ENCODE measurements around the gene DAPK2. TPM values are rescaled to one million over a fixed set of nuclear protein-coding genes. Genes with fewer than 3 reads are reported as not detected.

The DAPK2 gene
- polyA plus RNA-seq, 1 donor = 5.1 TPM

DNA sequence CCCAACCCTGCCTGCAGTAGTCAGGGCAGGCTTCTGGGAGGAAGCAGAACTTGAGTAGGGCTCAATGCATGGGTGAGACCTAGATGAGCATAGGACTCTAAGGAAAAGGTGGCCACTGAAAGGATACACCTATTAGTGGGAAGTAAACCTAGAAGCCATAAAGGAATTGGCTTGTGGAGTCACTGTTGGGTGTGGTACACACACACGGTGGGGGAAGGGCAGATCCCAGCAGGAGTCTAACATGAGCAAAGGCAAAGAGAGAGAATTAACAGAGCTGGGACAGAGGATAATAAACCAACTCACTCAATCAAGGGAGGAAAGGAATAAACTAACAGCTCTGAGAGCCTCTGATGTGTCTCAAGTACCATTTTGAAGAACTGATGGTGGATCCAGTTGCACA, 23.1 kb downstream of the DAPK2 start:
- DNase-seq = no peak

DNA sequence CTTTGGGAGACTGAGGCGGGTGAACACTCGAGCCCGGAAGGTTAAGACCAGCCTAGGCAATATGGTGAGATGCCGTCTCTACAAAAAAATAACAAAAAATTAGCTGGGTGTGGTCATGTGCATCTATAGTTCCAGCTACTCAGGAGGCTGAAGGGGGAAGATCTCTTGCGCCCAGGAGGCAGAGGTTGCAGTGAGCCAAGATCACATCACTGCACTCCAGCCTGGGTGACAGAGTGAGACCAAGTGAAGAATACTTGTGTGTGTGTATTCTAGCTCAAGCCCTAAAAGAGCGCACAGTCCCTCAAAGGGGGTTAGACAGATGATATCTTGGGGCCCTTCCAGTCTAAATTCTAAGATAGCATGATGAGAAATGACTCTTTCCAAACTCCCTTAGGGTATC, 23.7 kb downstream of the DAPK2 start:
- DNase-seq = no peak

DNA sequence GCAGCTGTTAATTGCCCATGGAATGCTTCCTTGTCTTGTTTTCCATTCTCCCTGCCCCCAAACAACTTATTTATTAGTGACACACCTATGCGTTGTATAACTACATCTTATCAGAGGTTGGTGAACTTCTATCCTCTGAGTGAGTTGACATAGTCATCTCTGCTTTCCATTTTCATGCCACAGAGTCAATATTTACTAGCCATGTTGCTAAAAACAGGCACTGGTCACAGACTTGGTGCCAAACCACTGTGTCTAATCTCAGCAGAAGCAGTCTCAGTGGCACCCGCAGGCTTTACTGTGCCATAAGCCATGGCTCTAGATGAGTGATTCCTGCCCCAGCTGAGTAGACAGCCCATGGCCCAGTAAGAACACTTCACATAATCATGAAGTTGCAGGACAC, 26.5 kb downstream of the DAPK2 start:
- no peak for DNase-seq

- no peak for DNase-seq
Observed at GRCh38 chr15:64017591-64018163, 28.6 kb downstream of the DAPK2 start.

DNA sequence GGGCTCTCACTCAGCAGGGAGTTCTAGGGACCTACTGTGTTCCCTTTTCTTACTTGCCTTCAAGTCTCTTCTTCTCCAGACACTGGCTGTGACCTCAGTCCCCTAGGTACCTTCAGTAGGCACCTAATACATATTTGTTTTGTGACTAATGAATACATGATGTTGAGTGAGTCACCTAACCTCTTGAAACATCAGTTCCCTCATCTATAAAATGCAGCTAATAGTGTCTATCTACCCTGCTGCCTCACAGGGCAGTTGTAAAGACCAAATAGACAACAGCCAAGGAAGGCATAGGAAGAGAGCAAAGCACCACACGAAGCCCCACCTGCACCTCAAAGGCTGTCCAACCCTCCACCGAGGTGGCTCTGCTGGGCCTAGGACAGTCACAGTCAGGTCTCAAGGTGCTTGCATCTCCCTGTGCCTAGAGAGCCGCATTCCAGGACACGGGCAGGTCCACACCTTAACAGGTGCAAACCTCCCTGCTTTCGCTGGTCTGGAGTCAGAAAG, 29.1 kb downstream of the DAPK2 start:
- DNase-seq = no peak

DNA sequence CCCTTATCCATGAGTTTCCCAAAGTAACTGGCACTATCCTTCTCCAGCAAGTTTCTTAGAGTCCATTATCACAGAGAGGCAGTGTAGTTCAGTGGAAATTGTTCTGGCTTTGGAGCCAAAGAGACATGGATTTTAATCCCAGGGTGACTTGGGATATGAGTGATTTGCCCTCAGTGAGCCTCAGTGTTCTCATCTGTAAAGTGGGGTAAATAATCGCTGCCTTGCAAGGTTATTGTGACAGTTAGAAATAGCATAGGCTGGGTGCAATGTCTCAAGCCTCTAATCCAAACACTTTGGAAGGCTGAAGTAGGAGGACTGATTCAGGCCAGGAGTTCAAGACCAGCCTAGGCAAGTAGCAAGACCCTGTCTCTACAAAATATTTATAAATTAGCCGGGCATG, 30.0 kb downstream of the DAPK2 start:
- DNase-seq = no peak

GRCh38 chr15:64014995-64015394, 31.3 kb downstream of the DAPK2 start:
- no peak for DNase-seq

- no peak for DNase-seq
Observed at GRCh38 chr15:64013179-64014062, 32.9 kb downstream of the DAPK2 start.

DNA sequence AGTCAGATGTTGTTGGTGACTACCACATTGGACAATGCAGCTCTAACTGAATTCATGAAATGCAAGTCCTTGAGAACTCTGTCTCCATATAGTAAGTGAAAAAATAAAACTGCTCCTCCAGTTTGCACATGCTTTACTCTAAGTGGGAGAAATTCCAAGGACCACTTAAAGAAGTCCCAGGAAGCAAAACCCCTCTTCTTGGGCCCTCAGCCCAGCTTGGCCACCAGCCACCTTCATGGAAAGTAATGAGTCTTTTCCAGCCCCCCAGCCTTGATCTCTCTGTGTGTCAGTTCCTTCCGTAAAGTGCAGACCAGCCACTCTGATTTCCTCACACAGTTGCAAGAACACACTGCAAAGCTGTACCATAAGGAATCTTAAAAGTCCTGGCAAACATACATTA, 34.5 kb downstream of the DAPK2 start:
- DNase-seq = no peak

GRCh38 chr15:64010719-64011118, 35.6 kb downstream of the DAPK2 start:
- DNase-seq = no peak

- no peak for DNase-seq
Observed at GRCh38 chr15:64009798-64010261, 36.5 kb downstream of the DAPK2 start.

GRCh38 chr15:64009241-64009640, 37.0 kb downstream of the DAPK2 start:
- DNase-seq = no peak

DNA sequence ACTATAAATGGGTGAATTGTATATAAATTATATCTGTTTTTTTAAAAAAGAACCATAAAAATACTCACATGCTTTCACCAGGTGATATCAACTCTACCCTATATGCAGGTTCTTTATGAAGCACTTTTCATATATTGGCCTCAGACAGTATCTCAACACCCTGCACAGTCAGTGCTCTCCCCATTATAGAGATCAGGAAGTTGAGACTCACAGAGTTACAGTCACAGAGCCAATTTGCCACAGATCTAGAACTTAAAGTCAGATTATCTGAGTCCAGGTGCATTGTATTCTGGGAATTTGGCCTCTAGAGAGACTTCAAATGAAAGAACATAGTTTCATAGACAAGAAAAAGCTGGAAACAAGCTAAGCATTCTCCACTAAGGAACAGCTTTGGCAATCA, 38.1 kb downstream of the DAPK2 start:
- DNase-seq = no peak

GRCh38 chr15:64006642-64007041, 39.6 kb downstream of the DAPK2 start:
- DNase-seq = no peak

DNA sequence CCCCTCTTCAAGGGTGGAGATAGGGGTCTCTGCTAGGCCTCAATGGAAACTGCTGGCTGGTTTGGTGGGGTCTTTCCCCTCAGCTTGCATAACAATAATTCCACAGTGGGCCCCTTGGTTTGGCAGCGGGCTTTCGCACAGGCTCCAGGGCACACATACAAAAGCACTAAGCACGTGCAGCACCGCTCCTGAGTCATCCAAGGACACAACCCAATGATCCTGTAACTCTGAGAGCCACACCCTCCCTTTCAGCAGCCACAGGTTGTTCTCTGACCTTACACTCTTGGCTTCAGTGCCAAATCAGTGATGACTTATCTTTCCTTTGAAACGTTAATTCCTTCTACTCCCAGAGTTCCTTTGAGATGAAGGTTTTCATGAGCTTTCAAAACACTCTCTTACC, 41.7 kb downstream of the DAPK2 start:
- DNase-seq = no peak

DNA sequence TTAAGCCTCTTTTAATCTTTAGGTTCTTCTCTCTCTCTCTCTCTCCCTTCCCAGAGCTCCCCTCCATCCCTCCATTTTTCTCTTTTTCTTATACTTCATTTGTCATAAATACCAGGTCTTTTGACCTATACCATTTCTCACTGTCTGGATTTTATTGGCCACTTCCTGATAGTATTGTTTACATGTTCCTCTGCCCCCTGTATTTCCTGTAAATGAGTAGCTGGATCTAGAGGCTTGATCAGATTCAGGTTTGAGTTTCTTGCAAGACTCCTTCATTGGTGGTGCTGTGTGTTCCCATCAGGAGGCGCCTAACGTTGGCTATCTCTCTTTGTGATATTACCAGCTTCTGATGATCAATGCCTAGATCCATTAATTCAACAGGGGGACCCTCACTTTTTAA, 42.2 kb downstream of the DAPK2 start:
- no peak for DNase-seq

GRCh38 chr15:64003182-64003581, 43.1 kb downstream of the DAPK2 start:
- DNase-seq = no peak

DNA sequence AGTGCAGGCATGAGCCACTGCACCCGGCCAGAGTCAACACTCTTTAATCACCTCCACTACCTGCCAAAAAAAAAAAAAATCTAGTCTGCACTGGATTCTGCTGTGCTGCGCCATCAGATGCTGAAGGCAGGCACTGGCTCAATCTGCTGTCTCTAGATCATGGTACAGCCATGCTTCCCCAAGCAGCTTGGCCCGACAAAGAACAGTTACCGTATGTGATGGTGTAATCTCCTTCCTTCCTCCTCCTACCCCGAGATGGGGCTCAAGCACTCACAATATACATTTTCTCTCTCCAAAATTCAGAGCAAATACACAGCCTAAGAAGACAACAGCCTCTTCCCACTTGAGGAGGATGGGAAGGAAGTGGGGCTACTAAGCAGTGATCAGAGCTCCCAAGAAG, 45.1 kb downstream of the DAPK2 start:
- no peak for DNase-seq

GRCh38 chr15:64000183-64000951, 45.9 kb downstream of the DAPK2 start:
- DNase-seq = no peak

GRCh38 chr15:63999177-63999576, 47.1 kb downstream of the DAPK2 start:
- DNase-seq = no peak

GRCh38 chr15:63998489-63998888, 47.8 kb downstream of the DAPK2 start:
- no peak for DNase-seq

DNA sequence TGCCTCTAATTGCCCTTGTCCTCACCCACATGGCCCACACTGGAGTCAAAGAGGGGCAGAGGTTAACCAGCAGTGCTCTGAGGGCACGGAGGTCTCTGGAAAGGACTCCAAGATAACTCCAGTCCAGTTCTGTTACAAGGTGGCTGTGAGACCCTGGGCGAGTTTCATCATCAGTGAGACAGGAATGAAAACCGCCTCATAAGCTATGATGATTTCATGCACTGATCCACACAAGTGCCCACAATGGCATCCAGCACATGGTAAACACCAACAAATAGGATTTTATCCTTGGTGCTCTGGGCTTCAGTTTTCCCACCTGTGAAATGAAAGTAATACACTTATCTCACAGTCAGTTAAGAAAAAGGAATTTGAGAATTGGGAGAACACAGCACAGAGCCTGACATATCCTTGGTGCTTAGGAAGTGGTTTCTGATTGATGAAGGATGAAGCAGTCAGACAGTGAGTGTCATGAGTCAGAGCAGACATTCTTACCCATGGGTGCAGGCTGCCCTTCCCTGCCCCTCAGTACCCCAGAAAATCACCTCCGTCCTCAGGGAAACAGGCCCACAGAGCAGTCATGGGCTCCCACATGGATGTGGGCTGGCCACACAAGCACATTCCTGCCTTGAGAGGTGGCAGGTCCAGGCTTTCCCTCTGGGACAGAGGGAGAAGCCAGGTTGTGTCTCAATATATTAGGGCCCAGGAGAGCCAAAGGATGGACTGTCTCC, 48.4 kb downstream of the DAPK2 start:
- no peak for DNase-seq

All from hindlimb muscle (tissue), 1 donor.